ENCODE measurements around the gene NMNAT1.
A peak's percentile ranks its signal among the peaks of the same experiment; 100 is the strongest.
"Not testable (repeated sequence)": the region's sequence is repeated elsewhere in the genome, so short reads cannot be mapped to it uniquely, and the experiment has no call there.

Gene NMNAT1

GRCh38 chr1:9942939-9943788, at the start of gene NMNAT1, which contains the start of gene LZIC:
Gene NMNAT1 (plus strand): TSS chr1:9943475. CDS start chr1:9972074, 28,599 bp downstream.
Gene LZIC (minus strand): TSS chr1:9943391. CDS start chr1:9936619, 6,772 bp downstream.
- peak; percentile 65 to 83 (median 76) for DNase-seq

- DNase-seq: no peak
Observed at GRCh38 chr1:9894115-9894514, 49.2 kb upstream of the NMNAT1 start.

GRCh38 chr1:9900142-9901043, 42.9 kb upstream of the NMNAT1 start:
- no peak for DNase-seq

GRCh38 chr1:9901148-9902059, 41.9 kb upstream of the NMNAT1 start:
- DNase-seq: no peak

- DNase-seq: no peak
Observed at GRCh38 chr1:9902060-9902452, 41.2 kb upstream of the NMNAT1 start.

GRCh38 chr1:9903801-9904527, 39.3 kb upstream of the NMNAT1 start:
- DNase-seq: no peak

- no peak for DNase-seq
Observed at GRCh38 chr1:9904596-9904995, 38.7 kb upstream of the NMNAT1 start.

- no peak for DNase-seq
Observed at GRCh38 chr1:9905010-9905409, 38.3 kb upstream of the NMNAT1 start.

- no peak for DNase-seq
Observed at GRCh38 chr1:9906466-9906865, 36.8 kb upstream of the NMNAT1 start.

GRCh38 chr1:9907441-9907840, 35.8 kb upstream of the NMNAT1 start:
- DNase-seq: no peak

GRCh38 chr1:9908871-9909233, 34.4 kb upstream of the NMNAT1 start:
- no peak for DNase-seq

GRCh38 chr1:9909234-9910046, 33.8 kb upstream of the NMNAT1 start:
- peak in 5 of 6 experiments; percentile 3 to 43 (median 13) for DNase-seq

- DNase-seq: no peak
Observed at GRCh38 chr1:9910076-9910422, 33.2 kb upstream of the NMNAT1 start, which contains the start of gene CTNNBIP1. Gene CTNNBIP1 (minus strand): TSS chr1:9910269. CDS start chr1:9872064, 38,205 bp downstream.

- peak; percentile 99 to 100 (median 100) for DNase-seq
Observed at GRCh38 chr1:9910423-9911178, 32.7 kb upstream of the NMNAT1 start.

- no peak for DNase-seq
Observed at GRCh38 chr1:9912264-9912936, 30.9 kb upstream of the NMNAT1 start.

- no peak for DNase-seq
Observed at GRCh38 chr1:9914610-9914937, 28.7 kb upstream of the NMNAT1 start.

GRCh38 chr1:9916452-9916851, 26.8 kb upstream of the NMNAT1 start:
- no peak for DNase-seq

GRCh38 chr1:9917495-9917894, 25.8 kb upstream of the NMNAT1 start:
- not testable (repeated sequence) for DNase-seq

GRCh38 chr1:9917901-9918300, 25.4 kb upstream of the NMNAT1 start:
- no peak for DNase-seq

- no peak for DNase-seq
Observed at GRCh38 chr1:9920606-9921005, 22.7 kb upstream of the NMNAT1 start.
